Fibroblast of skin of back (primary cell): ENCODE results near the gene VANGL2. TPM values are rescaled to one million over a fixed set of nuclear protein-coding genes. Genes with fewer than 3 reads are reported as not detected.

Experiments used
- DNase-seq: peaks from one replicate; pipeline ENCODE4 v3.0.0-alpha.2; 2013
- polyA plus RNA-seq, 2 experiments: library from polyadenylated mRNA; unstranded; fragments of 120-200 nt; gene quantifications; one replicate each; pipeline ENCODE4 v1.2.1, GENCODE V29; 2013; ENCODE audit not compliant: insufficient read length in 2 of 2

Gene VANGL2
- 9.1 TPM for polyA plus RNA-seq (2013, experiment 1 of 2; ENCODE audit: insufficient read length)
- 9.5 TPM for polyA plus RNA-seq (2013, experiment 2 of 2; ENCODE audit: insufficient read length)

DNA sequence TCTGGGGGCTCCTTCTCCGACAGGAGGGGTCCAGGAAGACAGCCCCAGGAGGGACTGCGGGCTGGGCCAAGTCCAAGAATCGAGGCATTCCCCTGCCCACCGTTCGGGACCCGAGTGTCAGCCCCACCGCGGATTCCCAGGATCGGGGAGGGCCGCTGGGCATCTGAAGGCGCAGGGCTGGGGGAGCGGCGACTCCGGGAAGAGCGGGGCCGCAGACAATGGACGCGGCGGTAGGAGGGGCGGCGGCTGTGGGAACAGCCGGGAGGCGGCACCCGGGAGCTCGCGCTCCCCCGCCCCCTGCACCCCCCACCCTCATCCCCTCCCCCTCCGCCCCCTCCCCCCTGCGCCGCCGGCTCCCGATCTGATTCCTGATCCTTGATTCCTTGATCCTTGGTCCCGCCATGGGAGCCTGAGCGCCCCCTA lies at the start of gene VANGL2:
VANGL2 (plus strand) TSS at position 342 of the 423 bp plus-strand sequence. CDS start 15,274 bp downstream, outside the sequence.
- peak; percentile 75 for DNase-seq

DNA sequence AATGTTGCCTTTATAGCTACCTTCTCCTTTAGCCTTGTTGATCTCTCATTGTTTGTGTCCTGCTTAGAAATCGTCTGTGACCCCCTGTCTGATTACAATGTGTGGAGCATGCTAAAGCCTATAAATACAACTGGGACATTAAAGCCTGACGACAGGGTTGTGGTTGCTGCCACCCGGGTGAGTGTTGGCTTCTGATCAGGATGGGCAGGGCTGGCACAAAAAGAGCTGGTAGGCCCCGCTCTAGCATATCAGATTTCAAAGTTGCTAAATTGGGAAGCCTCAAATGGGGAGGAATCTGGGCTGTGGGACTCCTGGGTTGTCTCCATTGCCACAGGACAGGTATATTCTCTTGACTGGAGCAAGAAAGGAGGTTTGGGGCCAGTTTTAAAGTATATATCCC lies 48.7 kb upstream of the VANGL2 start:
- no peak for DNase-seq

DNA sequence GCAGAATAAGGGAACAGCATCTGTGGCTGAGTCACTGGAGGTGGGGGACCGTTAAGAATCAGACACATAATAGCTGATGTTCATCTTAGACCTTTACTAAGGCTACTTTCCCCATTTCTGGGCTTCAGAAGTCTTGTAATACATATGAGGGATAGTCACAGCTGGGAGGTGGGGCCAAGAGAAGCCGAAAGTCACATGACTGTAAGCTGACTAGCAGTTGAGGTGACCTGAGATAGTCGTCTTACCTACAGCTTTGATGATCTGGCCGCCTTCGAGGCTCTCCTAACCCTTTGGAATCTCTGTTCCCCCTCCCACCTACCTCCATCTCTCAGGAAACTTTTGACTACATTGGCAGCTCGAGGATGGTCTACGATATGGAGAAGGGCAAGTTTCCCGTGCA lies 47.8 kb upstream of the VANGL2 start:
- DNase-seq = no peak

DNA sequence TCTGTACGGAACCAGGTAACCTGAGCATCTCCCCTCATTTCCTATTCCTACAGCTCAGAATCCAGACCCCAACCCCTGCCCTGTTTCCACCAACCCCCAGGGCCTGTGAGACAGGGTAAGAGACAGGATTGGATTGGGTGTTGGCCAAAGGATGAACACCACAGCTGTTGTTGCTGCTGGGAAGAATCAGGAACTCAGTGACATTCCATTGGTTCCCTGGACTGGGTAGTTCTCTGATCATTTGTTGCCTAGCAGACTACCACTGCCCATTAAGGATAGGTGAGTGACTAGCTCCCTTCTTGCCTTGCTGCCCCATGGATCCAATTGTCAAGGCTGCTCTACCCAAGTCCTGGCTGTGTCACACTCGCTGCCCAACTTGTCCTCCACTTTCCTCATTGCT lies 47.1 kb upstream of the VANGL2 start:
- no peak for DNase-seq

DNA sequence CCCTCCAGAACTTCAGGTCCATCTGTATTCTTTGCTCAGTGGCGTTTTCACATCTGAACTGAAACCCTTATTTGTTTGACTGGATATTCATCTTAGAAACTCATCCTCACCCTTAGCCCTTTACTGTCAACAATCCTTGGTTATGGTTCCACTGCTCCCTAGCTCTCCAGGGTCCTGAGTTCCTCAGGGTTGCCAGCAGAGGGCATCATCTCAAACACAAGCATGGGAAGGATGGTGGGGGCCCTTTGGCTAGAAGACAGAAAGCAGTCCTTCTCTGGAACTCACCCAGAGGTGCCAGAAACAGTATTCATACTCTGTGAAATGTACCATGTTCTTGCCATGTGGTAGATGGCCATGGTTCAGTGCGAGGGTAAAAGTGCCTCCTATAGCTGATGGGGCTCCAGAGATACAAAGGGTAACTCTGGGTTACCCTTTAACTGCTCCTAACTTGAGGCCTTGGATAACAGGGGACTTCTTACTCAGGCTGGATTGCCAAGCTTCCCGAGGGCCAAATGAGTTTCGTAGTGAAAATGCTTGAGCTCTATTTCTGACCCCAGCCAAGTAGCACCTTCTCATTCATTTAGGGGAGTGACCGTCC lies 45.9 kb upstream of the VANGL2 start:
- peak; percentile 42 for DNase-seq

DNA sequence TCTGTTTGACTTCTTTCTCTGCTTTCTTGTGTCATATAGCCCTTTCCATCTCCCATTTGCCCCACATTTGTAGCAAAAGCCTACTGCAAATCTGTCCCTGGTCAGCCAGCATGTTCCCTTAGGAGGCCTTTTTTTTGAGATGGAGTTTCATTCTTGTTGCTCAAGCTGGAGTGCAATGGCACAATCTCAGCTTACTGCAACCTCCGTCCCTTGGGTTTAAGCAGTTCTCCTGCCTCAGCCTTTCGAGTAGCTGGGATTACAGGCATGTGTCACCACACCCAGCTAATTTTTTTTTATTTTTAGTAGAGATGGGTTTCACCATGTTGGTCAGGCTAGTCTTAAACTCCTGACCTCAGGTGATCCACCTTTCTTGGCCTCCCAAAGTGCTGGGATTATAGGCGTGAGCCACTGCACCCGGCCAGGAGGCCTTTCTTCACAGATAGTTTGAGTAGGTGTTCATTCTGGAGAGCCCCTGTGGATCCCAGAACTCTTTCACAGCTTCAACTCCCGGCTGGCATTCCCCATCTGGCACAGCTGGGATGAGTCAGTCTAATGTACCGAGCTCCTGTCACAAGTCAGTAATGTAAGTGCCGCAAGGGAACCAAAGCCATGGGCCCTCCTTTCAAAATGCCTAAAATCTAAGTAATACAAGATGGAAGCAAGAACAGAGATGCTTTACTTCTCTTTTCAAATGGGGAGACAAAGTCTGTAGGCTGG lies 42.9 kb upstream of the VANGL2 start:
- peak; percentile 48 for DNase-seq

DNA sequence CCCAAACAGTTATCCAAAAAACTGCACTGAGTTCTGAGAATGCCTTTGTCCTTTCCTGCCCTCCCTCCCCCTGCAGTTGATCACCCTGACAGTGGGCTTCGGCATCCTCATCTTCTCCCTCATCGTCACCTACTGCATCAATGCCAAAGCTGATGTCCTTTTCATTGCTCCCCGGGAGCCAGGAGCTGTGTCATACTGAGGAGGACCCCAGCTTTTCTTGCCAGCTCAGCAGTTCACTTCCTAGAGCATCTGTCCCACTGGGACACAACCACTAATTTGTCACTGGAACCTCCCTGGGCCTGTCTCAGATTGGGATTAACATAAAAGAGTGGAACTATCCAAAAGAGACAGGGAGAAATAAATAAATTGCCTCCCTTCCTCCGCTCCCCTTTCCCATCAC lies 42.3 kb upstream of the VANGL2 start:
- DNase-seq = no peak

DNA sequence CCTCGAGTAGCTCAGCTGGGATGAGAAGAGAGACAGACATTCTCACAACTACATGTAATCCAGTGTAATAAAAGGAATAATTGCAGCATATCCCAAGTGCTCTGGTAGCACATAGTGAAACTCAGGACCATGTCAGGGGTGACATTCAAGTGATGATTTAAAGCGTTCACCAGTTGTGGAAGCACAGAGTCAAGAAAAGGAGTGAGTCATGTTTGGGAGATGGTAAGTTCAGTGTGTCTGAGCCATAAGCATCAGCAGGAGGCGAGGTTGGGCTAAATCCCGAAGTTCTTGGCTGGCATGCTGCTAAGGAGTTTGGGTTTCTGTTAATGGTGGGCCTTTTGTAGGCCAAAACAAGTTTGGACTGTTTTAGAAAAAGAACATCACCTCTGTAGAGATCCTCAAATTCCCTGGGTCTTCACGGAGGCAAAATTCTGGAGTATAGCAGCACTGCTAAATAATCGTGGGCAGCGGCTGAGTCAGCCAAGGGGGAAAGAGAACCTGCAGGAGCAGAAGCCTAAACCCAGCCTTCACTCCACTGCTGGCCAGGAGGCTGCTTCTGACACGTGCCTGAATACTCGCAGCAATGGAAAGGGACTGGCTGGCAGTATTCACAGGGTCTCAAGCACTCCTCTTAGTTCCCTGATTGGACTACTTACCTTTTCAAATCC lies 40.7 kb upstream of the VANGL2 start:
- no peak for DNase-seq

DNA sequence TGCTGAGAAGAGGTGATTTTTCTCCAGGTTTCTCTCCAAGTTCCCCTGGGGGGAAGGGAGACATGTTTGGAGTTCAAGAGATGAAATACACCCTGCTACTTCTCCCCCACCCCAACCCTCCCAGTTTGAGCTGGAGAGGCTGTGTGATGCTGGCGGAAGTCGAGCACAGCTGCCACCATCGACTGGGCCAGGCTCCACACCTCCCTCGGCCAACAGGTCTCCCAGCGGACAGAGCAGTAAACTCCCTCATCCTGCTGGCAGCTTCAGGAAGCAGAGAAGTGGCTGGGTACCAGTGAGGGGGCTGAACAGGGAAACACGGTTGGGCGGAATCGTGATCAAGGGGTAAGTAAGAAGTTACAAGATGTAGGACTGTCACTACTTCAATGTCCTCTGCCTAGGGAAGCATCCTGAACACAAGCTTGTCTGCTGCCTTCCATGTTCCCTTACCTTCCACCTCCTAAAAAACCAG lies 40.1 kb upstream of the VANGL2 start:
- no peak for DNase-seq

DNA sequence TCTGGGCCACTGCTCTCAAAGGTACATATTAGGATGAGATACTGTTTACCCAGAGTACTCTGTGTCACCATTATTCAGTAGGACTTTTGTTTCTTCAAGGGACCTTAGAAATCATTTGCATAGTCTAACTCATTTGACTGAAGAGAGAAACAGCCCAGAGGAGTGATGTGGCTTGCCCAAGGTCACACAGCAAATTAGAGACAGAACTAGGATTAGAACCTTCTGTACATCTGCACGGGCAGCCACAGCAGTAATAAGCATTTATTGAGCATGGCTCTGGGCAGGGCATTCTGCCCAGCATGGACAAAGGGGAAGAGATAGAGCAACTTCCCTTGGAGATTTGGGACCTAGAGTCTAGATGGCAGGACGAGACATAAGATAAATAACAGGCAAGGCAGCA lies 39.2 kb upstream of the VANGL2 start:
- DNase-seq = no peak

DNA sequence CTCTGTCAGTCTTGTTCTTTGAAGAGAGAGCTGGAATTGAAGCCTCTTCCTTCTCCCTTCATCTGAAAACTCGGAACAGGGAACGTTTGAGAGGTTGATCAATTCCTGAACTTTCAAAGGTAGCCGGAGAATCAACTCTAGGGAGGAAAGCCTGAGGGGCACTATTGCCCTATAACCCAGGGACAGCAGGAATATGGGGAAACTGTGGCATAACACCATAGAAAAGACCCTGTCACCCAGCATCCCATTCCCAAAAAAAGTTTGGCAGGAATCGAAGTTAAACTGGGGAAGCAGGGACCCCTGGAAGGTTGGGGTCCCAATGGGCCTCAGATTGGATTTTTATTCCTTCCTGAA lies 38.6 kb upstream of the VANGL2 start:
- DNase-seq = no peak

DNA sequence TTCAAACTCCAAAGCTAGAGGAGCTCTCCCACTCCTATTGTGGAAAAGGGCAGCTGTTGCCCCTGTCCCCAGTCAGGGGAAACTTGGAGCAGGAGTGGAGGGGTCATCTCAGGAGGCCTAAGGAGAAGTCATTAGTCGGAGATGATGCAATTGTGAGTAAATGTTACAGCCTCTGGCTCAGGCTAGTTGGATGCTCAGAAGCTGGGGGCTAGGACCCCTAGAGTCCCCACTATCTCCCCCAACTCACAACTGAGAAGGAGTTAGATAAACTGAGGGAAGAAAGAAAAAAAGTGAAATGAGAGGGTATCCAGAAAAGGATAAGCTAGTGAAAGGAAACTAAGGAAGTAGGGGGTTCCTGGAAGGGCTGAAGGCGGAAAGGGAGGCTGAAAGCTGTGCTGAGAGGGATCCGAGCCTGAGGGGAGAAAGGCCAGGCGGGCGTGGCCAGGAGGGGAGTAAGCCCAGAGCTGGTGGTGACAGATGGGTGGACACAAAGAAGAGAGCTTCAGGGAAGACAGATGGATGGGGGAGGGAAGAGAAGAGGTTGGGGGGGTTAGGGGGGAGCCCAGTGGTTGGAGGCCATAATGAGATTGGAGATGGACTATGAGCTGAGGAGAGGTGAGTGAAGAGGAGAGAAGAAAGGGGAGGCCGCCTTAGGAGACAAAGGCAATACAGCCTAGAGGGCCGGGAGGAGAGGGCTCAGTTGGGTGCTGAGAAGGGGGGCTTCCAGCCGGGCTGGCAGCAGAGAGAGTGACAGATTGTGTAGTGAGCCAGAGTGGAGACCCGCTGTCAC lies 38.0 kb upstream of the VANGL2 start:
- DNase-seq = no peak

DNA sequence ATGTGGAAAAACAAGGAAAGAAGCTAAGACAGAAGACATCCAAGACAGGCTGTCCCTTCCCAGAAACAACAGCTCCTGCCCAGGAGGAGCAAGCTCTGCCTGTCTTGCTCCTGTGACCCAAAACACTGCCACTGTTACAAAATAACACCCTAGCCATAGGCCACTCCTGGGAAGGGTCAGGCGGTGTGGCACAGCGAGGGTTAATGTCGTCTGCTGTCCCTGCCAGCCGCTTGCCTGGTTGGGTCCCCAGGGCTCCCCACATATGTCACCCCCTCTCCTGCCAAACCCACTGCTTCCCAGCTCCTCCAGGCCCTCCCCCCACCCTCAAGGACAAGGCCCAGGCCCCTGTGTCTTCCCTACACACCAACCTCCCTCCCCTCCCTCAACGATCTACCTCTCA lies 37.4 kb upstream of the VANGL2 start:
- no peak for DNase-seq

DNA sequence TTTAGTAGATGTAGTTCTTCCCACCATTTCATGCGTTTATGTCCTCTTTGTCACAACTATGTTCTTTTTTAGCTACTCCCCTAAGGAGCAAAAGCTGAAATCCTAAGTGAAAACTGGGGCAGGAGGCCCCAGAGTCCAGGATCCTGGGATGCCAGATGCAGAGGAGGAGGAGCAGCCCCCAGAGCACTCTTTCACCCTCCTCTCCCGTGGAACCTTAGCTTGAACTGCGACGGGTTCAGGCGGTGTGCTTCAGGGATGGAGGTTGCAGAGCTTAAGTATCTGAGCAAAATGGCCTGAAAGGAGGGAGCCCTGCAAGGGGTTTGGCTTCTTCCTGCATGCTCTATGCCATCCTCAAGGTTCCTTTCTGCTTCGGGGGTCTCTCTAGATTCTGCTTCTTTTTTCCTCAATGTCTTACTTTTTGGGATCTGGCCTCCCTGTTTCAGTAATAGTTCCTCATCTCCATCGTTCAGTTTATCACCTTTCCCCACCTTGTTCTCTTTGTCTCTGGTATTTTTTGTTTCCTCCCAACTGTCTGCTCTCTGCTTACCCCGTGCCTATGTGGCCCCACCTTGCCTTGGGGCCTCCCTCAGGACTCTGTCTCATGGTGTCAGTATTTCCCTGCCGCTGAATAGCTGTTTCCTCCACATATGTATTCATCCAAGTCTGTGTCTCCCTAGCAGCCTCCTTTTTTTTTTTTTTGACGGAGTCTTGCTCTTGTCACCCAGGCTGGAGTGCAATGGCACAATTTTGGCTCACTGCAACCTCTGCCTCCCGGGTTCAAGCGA lies 36.2 kb upstream of the VANGL2 start:
- no peak for DNase-seq

DNA sequence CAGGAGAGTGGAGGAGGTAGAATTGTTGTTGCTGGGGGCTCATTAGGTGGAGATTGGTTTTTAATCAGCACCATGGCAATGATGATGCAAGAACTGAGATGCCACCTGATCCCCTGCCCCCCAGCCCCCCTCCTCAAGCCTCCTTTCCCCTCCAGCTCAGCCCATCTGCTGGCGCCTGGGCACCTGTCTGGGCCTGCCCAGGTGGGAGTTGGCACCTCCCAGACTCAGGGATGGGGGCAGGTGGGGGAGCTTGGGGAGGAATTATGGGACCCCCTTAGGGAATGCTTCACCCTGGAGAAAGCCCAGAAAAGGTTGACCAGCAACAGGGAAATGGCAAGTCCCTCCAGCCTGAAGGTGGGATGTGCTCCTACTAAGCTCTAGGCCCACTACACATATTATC lies 35.0 kb upstream of the VANGL2 start:
- no peak for DNase-seq

DNA sequence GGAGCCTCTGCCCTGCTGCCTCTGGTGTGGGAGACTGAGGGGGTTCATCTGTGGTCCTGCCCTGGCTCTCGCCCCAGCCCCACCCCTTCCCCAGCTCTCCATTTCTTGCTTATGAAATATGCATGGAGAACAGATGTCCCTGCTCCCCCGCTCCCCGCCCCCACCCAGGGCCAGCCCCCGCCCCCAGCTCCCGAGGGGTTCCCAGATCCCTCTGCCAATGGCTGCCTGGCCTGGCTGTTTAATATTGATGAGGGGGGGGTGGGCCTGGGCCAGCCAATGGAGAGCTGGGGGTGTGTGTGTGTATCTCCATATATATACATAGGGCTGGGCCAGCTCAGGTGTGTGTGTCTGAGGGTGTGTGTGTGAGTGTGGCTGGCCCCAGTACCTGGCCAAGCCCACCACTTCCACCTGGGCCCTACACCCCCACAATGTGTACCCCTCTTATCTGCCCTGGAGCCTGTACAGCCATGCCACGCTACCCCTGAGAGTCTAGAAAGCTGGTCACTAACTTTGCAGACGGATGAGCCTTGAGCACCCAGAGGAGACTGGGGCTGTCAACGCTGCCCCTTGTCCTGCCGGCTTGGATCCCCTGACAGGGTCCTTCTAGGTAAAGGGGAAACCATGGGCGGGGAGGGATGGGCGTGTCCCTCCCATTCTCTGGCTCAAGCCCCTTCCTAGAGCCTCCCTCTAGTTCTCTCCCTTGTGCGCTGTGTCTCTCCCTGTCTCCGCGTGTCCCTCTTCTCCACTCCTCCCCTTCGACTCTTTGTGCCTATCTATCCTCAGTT lies 33.4 kb upstream of the VANGL2 start, which contains the start of gene NHLH1:
NHLH1 (plus strand) TSS at position 341 of the 785 bp plus-strand sequence. CDS start 3,661 bp downstream, outside the sequence.
- no peak for DNase-seq

DNA sequence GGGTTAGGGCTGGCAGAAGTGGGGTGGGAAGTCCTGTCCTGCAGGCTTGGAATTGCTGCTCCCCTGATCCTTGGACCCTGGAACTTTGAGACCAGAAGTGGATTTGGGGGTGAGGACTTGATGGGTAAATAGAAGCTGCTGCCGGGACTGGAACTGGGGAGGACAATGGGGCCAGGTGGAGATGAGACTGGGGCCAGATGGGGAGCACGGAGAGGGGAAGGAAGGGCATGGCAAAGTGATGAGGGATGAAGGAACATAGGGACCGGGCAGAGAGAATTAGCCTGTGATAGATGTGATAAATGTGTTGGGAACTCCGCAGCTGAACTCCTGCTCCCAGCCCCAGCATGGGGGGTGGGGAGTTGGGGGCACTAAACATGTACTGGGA lies 32.9 kb upstream of the VANGL2 start:
- no peak for DNase-seq

DNA sequence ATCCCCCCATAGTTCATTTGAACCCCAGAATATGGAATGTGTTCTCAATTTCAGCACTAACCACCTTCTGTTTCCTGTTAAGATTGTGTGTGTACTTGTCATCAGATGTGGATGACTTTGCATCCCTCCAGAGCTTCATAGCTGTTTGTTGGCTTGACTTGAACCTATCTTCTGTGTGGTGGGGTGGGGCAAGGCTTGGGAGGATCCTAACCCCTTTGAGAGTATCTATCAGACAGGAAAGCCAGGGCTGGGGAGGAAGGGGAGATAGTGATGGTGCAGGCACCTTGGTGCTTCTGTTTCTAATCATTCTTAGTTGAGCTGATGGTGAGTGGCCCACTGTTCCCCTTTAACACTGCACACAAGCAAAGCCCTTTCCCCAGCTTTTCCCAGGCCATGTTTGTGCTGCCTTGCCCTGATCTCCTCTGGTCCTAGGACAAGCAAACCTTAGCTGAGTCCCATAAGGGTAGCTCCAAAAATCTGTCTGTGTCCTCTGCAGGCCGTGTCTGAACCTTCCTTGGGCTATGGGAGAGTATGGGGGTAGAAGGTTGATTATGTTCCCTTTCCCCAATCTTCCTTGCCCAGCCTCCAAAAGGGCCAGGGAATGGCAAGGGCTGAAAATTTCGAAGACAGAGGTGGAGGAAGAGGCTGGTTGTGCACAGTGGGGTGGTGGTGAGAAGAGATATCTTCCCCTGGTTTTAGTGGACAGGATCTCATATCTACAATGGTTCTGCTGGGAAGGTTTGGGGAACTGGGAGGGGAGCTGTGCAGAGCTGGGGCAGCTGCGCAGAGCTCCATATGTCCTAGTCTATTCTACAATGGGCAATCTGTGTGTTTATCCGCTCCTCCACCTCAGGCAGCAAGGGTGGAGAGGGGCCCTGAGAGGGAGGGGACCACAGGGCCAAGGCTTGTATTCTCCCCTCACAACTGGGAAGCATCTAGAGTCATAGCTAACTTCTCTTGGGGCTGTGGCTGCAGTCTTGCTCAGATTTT lies 32.1 kb upstream of the VANGL2 start:
- DNase-seq = no peak

DNA sequence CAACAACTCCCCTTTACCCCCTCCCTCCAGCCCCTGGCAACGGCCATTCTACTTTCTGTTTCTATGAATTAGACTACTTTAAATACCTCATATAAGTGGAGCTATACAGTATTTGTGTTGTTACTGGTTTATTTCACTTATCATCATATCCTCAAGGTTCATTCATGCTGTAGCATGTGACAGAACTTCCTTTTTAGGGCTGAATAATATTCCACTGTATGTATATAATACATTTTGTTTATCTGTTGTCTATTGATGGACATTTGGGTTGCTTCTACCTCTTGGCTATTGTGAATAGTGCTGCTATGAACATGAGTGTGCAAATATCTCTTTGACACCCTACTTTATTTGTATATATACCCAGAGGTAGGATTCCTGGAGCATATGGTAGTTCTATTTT lies 31.3 kb upstream of the VANGL2 start:
- no peak for DNase-seq
